Measurements from ENCODE around the gene SYMPK. TPM values are rescaled to one million over a fixed set of nuclear protein-coding genes. Genes with fewer than 3 reads are reported as not detected.

Gene SYMPK
- polyA plus RNA-seq, 1 of the 3 experiments (the other 2 are of a cell fraction), result 92.7 TPM

DNA sequence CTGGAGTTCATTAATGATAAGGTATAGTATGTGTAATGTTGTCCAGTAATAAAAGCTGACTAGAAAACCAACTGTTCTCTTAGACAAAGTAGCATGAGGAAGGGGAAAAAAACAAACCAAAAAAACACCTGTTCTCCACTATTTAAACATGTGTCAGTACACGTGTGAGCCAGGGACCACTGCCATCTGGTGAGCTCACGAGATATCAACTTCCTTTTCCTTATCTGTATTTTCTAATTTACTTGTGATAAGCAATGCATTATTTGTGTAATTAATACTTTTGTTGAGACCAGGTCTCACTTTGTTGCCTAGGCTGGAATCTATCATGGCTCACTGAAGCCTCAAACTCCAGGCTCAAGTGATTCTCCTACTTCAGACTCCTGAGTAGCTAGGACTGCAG is 89.6 kb downstream of the SYMPK start (continued):
- TF ChIP-seq GATA2 (CRISPR knock-in tag; IDR thresholded peaks at IDR 0.05) (peak; percentile 66), TAF1 (IDR thresholded peaks at IDR 0.05; ENCODE audit: borderline replicate concordance, low read depth, low read length) (no peak), POLR2AphosphoS5 (IDR thresholded peaks at IDR 0.05; ENCODE audit: low read depth, low read length) (no peak), SMC3 (IDR thresholded peaks at IDR 0.05; ENCODE audit: low read depth, low read length) (no peak), FOSL2 (IDR thresholded peaks at IDR 0.05; ENCODE audit: borderline replicate concordance, low read depth) (no peak), TEAD4 (IDR thresholded peaks at IDR 0.05; ENCODE audit: borderline replicate concordance, insufficient read depth) (no peak), SIN3A (IDR thresholded peaks at IDR 0.05; ENCODE audit: borderline replicate concordance, low read depth, low read length) (no peak), NRF1 (IDR thresholded peaks at IDR 0.05; ENCODE audit: low read depth, low read length) (no peak), RXRA (IDR thresholded peaks at IDR 0.05; ENCODE audit: borderline replicate concordance, low read depth) (no peak)
- TF ChIP-seq, protein P1, sequence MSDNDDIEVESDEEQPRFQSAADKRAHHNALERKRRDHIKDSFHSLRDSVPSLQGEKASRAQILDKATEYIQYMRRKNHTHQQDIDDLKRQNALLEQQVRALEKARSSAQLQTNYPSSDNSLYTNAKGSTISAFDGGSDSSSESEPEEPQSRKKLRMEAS (IDR thresholded peaks at IDR 0.05; ENCODE audit: low read depth), result no peak

DNA sequence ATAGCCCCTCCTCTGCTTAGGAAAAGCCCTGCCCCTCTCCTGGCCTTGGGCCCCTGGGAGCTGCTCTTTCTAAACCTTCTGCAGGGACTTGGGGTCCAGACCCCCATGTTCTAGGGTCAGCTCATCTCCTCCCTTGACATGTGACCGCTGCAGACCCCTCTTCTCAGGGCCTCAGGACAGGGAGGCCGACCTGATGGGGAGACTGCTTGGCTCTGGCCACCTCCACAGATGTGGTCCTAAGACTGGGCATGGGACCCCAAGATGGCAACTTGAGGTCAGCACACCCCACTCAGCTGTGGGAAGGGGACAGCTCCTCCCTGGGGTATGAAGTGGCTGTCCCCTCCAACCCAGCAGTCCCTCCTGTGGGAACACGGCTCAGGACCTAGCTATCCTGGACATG is 90.0 kb downstream of the SYMPK start:
- CTCF ChIA-PET, result interaction anchor here (0.6 to 5.9 kb wide), 9 partner anchors 10 to 304 kb away, joined by 3 to 100 read pairs (median 3); partner anchors contain the start of genes DMPK and IRF2BP1
- POLR2A ChIA-PET, result interaction anchor here (0.6 kb wide), 1 partner anchor 81 kb away, joined by 3 read pairs; the partner anchor contains the start of gene QPCTL
- WGBS (ENCODE audit: low lambda C conversion rate), result 74% methylated on average over 3 of the region's 3 CpGs

More for the DNA sequence above, 90.0 kb downstream of the SYMPK start:
- H3K9me2 ChIP-seq, result no peaks in the 10 kb centered on the region
- no peak overlapping the region for H3K27ac ChIP-seq (ENCODE audit: low read depth in 2 of 2, low read length in 1 of 2)
- no peaks in the 10 kb centered on the region for H3K79me2 ChIP-seq (ENCODE audit: insufficient read depth)
- no peak overlapping the region for H3K4me2 ChIP-seq
- H3K27me3 ChIP-seq (ENCODE audit: insufficient read depth), result no peaks in the 10 kb centered on the region
- no peak for DNase-seq
- peaks cover 8 to 14% of the 10 kb centered on the region in 2 experiments; a peak in 3 of 4 replicates for H3K4me1 ChIP-seq (ENCODE audit: control insufficient read depth in 1 of 2, insufficient read depth in 2 of 2, low read depth in 1 of 2, low read length in 1 of 2)
- H3K9ac ChIP-seq, result no peak overlapping the region
- H2AFZ ChIP-seq (ENCODE audit: low read depth), result no peak overlapping the region
- H3F3A ChIP-seq (replicated peaks; ENCODE audit: insufficient read depth), result peaks cover 58% of the 10 kb centered on the region
- H3K4me3 ChIP-seq (ENCODE audit: low read depth in 2 of 2, low read length in 1 of 2), result no peak overlapping the region
- no peaks in the 10 kb centered on the region for H3K9me3 ChIP-seq
- H4K20me1 ChIP-seq (ENCODE audit: insufficient read depth), result peaks cover 11% of the 10 kb centered on the region; the same call in 1 of the 2 replicates
- peaks cover 13 to 39% of the 10 kb centered on the region in 2 experiments for H3K36me3 ChIP-seq (replicated peaks in 1 of 2; ENCODE audit: control insufficient read depth in 1 of 2, insufficient read depth in 2 of 2, low read length in 1 of 2)
- TF ChIP-seq, protein P2, sequence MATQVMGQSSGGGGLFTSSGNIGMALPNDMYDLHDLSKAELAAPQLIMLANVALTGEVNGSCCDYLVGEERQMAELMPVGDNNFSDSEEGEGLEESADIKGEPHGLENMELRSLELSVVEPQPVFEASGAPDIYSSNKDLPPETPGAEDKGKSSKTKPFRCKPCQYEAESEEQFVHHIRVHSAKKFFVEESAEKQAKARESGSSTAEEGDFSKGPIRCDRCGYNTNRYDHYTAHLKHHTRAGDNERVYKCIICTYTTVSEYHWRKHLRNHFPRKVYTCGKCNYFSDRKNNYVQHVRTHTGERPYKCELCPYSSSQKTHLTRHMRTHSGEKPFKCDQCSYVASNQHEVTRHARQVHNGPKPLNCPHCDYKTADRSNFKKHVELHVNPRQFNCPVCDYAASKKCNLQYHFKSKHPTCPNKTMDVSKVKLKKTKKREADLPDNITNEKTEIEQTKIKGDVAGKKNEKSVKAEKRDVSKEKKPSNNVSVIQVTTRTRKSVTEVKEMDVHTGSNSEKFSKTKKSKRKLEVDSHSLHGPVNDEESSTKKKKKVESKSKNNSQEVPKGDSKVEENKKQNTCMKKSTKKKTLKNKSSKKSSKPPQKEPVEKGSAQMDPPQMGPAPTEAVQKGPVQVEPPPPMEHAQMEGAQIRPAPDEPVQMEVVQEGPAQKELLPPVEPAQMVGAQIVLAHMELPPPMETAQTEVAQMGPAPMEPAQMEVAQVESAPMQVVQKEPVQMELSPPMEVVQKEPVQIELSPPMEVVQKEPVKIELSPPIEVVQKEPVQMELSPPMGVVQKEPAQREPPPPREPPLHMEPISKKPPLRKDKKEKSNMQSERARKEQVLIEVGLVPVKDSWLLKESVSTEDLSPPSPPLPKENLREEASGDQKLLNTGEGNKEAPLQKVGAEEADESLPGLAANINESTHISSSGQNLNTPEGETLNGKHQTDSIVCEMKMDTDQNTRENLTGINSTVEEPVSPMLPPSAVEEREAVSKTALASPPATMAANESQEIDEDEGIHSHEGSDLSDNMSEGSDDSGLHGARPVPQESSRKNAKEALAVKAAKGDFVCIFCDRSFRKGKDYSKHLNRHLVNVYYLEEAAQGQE (IDR thresholded peaks at IDR 0.05; ENCODE audit: low read depth, low read length), result no peak
- TF ChIP-seq TEAD4 (IDR thresholded peaks at IDR 0.05; ENCODE audit: borderline replicate concordance, insufficient read depth) (no peak), GABPA (IDR thresholded peaks at IDR 0.05; ENCODE audit: low read depth) (no peak), CHD2 (IDR thresholded peaks at IDR 0.05; ENCODE audit: low read length, partially characterized antibody) (no peak), RFX5 (IDR thresholded peaks at IDR 0.05; ENCODE audit: low read length) (no peak), FOXJ3 (CRISPR knock-in tag; IDR thresholded peaks at IDR 0.05) (no peak), TCF12 (IDR thresholded peaks at IDR 0.05) (no peak), POLR2AphosphoS5 (IDR thresholded peaks at IDR 0.05; ENCODE audit: low read depth, low read length) (no peak), MEF2A (IDR thresholded peaks at IDR 0.05; ENCODE audit: borderline replicate concordance, low read depth) (no peak), SIN3A (IDR thresholded peaks at IDR 0.05; ENCODE audit: borderline replicate concordance, low read depth, low read length) (no peak), TAF1 (IDR thresholded peaks at IDR 0.05; ENCODE audit: borderline replicate concordance, low read depth, low read length) (no peak)
- TF ChIP-seq, protein P3, sequence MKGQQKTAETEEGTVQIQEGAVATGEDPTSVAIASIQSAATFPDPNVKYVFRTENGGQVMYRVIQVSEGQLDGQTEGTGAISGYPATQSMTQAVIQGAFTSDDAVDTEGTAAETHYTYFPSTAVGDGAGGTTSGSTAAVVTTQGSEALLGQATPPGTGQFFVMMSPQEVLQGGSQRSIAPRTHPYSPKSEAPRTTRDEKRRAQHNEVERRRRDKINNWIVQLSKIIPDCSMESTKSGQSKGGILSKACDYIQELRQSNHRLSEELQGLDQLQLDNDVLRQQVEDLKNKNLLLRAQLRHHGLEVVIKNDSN (IDR thresholded peaks at IDR 0.05; ENCODE audit: borderline replicate concordance, low read depth), result no peak
- TF ChIP-seq, protein P4, sequence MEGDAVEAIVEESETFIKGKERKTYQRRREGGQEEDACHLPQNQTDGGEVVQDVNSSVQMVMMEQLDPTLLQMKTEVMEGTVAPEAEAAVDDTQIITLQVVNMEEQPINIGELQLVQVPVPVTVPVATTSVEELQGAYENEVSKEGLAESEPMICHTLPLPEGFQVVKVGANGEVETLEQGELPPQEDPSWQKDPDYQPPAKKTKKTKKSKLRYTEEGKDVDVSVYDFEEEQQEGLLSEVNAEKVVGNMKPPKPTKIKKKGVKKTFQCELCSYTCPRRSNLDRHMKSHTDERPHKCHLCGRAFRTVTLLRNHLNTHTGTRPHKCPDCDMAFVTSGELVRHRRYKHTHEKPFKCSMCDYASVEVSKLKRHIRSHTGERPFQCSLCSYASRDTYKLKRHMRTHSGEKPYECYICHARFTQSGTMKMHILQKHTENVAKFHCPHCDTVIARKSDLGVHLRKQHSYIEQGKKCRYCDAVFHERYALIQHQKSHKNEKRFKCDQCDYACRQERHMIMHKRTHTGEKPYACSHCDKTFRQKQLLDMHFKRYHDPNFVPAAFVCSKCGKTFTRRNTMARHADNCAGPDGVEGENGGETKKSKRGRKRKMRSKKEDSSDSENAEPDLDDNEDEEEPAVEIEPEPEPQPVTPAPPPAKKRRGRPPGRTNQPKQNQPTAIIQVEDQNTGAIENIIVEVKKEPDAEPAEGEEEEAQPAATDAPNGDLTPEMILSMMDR (IDR thresholded peaks at IDR 0.05), result no peak

Data from SK-N-SH (cell line).